ENCODE measurements around the gene CCDC63. TPM values are rescaled to one million over a fixed set of nuclear protein-coding genes. Genes with fewer than 3 reads are reported as not detected.
"Not testable (repeated sequence)": the region's sequence is repeated elsewhere in the genome, so short reads cannot be mapped to it uniquely, and the experiment has no call there.

CCDC63 gene
- total and polyA plus RNA-seq, 2 of the 13 experiments (the other 11 are each of a cell fraction or from before 2014, with no cell fraction given) = not detected

DNA sequence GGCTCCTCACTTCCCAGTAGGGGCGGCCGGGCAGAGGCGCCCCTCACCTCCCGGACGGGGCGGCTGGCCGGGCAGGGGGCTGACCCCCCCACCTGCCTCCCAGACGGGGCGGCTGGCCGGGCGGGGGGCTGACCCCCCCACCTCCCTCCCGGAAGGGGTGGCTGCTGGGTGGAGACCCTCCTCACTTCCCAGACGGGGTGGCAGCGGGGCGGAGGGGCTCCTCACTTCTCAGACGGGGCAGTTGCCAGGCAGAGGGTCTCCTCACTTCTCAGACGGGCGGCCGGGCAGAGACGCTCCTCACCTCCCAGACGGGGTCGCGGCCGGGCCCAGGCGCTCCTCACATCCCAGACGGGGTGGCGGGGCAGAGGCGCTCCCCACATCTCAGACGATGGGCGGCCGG is 104.1 kb downstream of the CCDC63 start:
- H3K36me3 ChIP-seq (replicated peaks in 1 of 2; ENCODE audit: control insufficient read depth in 1 of 2, insufficient read depth in 2 of 2, low read length in 2 of 2); intact Hi-C loops (cut with micrococcal nuclease; ENCODE audit: unreplicated experiment); H3K4me2 ChIP-seq (ENCODE audit: low read depth, low read length); H3K27me3 ChIP-seq (ENCODE audit: control insufficient read depth in 1 of 2, insufficient read depth in 2 of 2, low read length in 2 of 2); H3K4me1 ChIP-seq (ENCODE audit: insufficient read depth, low read length); CTCF ChIA-PET (ENCODE audit: low intra/inter-chr PET ratio, low total read pairs); BruUV-seq (replicated peaks); H4K20me1 ChIP-seq (ENCODE audit: insufficient read depth, low read length); H2AFZ ChIP-seq (ENCODE audit: low read length); H3K27ac ChIP-seq (ENCODE audit: extremely low read length, insufficient read depth, low read length); POLR2A ChIA-PET; in situ Hi-C loops (cut with HindIII; ENCODE audit: extremely low pct_ligation_motif_present, low pct_unique_long_range_greater_than_20kb); H3K79me2 ChIP-seq (ENCODE audit: insufficient read depth, low read length); FAIRE-seq; H3K9ac ChIP-seq (ENCODE audit: insufficient read depth, low read depth, low read length); H3K9me3 ChIP-seq (ENCODE audit: low read length); DNase-seq (ENCODE audit: low spot score); H3K4me3 ChIP-seq (replicated peaks in 1 of 3; ENCODE audit: insufficient read depth in 1 of 3, low read depth in 2 of 3, low read length in 3 of 3); ATAC-seq: not testable (repeated sequence)
- WGBS (ENCODE audit: low lambda C conversion rate) = 92% methylated on average over 12 of the region's 31 CpGs

Other genes starting within 250 kb of the CCDC63 start
- 8.9 and 16.0 TPM in 2 replicates for gene TCTN1, start 232.9 kb upstream of the CCDC63 start, total RNA-seq (2016; rRNA removed; fragmentation: Illumina TruSeq; extraction: Trizol)
- gene TCTN1, start 232.9 kb upstream of the CCDC63 start, polyA plus RNA-seq (2011; rRNA removed) = 13.3 and 13.6 TPM in 2 replicates
- gene HVCN1, start 157.9 kb upstream of the CCDC63 start, total RNA-seq (2016; rRNA removed; fragmentation: Illumina TruSeq; extraction: Trizol) = 0.20 and 0.49 TPM in 2 replicates
- 0.88 and 1.3 TPM in 2 replicates for gene HVCN1, start 157.9 kb upstream of the CCDC63 start, polyA plus RNA-seq (2011; rRNA removed)
- 187 and 277 TPM in 2 replicates for gene PPP1CC, start 104.1 kb upstream of the CCDC63 start, total RNA-seq (2016; rRNA removed; fragmentation: Illumina TruSeq; extraction: Trizol)
- gene PPP1CC, start 104.1 kb upstream of the CCDC63 start, polyA plus RNA-seq (2011; rRNA removed) = 133 and 178 TPM in 2 replicates
- gene MYL2, start 73.6 kb downstream of the CCDC63 start, total RNA-seq (2016; rRNA removed; fragmentation: Illumina TruSeq; extraction: Trizol) = not detected in 2 replicates
- gene MYL2, start 73.6 kb downstream of the CCDC63 start, polyA plus RNA-seq (2011; rRNA removed) = not detected in 2 replicates
- not detected in 2 replicates for gene CUX2, start 187.2 kb downstream of the CCDC63 start, total RNA-seq (2016; rRNA removed; fragmentation: Illumina TruSeq; extraction: Trizol)
- gene CUX2, start 187.2 kb downstream of the CCDC63 start, polyA plus RNA-seq (2011; rRNA removed) = not detected in 2 replicates

Data from HepG2 (cell line).